Head of caudate nucleus (tissue), 42 donors: ENCODE data around the gene NYAP1.
"Not testable (repeated sequence)": the region's sequence is repeated elsewhere in the genome, so short reads cannot be mapped to it uniquely, and the experiment has no call there.

Experiments used
- DNase-seq, 42 donors: peaks; one replicate each; pipeline versions ENCODE4 v3.0.0 to v3.0.0-alpha.2; 2020 to 2021; ENCODE audit warnings: mixed read lengths in 7 of 42
- intact Hi-C: fragments of 100-400 bp; cut with DNase I; formaldehyde crosslinking; loops from one replicate; pipeline ENCODE4 v1.15.0; 2022

The NYAP1 gene

GRCh38 chr7:100452513-100452912, 31.2 kb upstream of the NYAP1 start:
- intact Hi-C loops = no loop called here

GRCh38 chr7:100453854-100454253, 29.9 kb upstream of the NYAP1 start:
- DNase-seq, intact Hi-C loops: not testable (repeated sequence)

More at GRCh38 chr7:100452513-100452912, 31.2 kb upstream of the NYAP1 start:
- no peak for DNase-seq

- intact Hi-C loops = no loop called here
- DNase-seq = no peak
Observed at GRCh38 chr7:100455206-100455605, 28.5 kb upstream of the NYAP1 start.

GRCh38 chr7:100456562-100456961, 27.2 kb upstream of the NYAP1 start:
- DNase-seq = no peak
- intact Hi-C loops = no loop called here

- DNase-seq = no peak
- intact Hi-C loops = no loop called here
Observed at GRCh38 chr7:100457033-100457432, 26.7 kb upstream of the NYAP1 start.

- DNase-seq = no peak
- intact Hi-C loops = no loop called here
Observed at GRCh38 chr7:100464210-100464660, 19.5 kb upstream of the NYAP1 start, which contains the start of gene SPACDR. SPACDR (minus strand) TSS chr7:100464260; CDS start chr7:100464025, 235 bp downstream.

- intact Hi-C loops = no loop called here
- no peak for DNase-seq
Observed at GRCh38 chr7:100464791-100465190, 18.9 kb upstream of the NYAP1 start.

GRCh38 chr7:100465299-100465698, 18.4 kb upstream of the NYAP1 start:
- no peak for DNase-seq
- intact Hi-C loops = no loop called here

GRCh38 chr7:100465702-100466311, 17.9 kb upstream of the NYAP1 start:
- intact Hi-C loops = loop anchor here (2.0 kb wide), 1 partner anchor 37 kb away; the partner anchor contains the start of genes MEPCE and ZCWPW1
- peak; percentile 79 to 97 (median 93) for DNase-seq

GRCh38 chr7:100466653-100467605, 16.8 kb upstream of the NYAP1 start:
- intact Hi-C loops = loop anchor here (2.0 kb wide), 1 partner anchor 38 kb away; the partner anchor contains the start of genes MEPCE and ZCWPW1
- peak in 5 of 42 donors; percentile 15 to 52 (median 25) for DNase-seq

- intact Hi-C loops = loop anchor here (2.0 kb wide), 2 partner anchors 15 to 39 kb away; partner anchors contain the start of genes MEPCE, NYAP1 and ZCWPW1
- DNase-seq = peak; percentile 91 to 99 (median 96)
Observed at GRCh38 chr7:100467638-100468373, 15.9 kb upstream of the NYAP1 start.

GRCh38 chr7:100469227-100470044, 14.3 kb upstream of the NYAP1 start:
- intact Hi-C loops = loop anchor here (2.0 to 10.0 kb wide), 2 partner anchors 13 to 215 kb away; partner anchors contain the start of gene NYAP1
- peak; percentile 77 to 98 (median 92) for DNase-seq

- no peak for DNase-seq
- intact Hi-C loops = loop anchor here (10.0 kb wide), 1 partner anchor 214 kb away; no protein-coding TSS in a partner anchor
Observed at GRCh38 chr7:100471021-100471420, 12.7 kb upstream of the NYAP1 start.

GRCh38 chr7:100472121-100472851, 11.4 kb upstream of the NYAP1 start:
- intact Hi-C loops = loop anchor here (10.0 kb wide), 1 partner anchor 213 kb away; no protein-coding TSS in a partner anchor
- DNase-seq = peak in 13 of 42 donors; percentile 22 to 73 (median 52)

GRCh38 chr7:100472854-100473499, 10.8 kb upstream of the NYAP1 start:
- DNase-seq = no peak
- intact Hi-C loops = loop anchor here (10.0 kb wide), 1 partner anchor 212 kb away; no protein-coding TSS in a partner anchor

GRCh38 chr7:100475549-100475948, 8.2 kb upstream of the NYAP1 start:
- intact Hi-C loops = loop anchor here (5.0 to 10.0 kb wide), 3 partner anchors 38 to 209 kb away; partner anchors contain the start of gene PPP1R35
- DNase-seq = peak in 3 of 42 donors; percentile 28 to 43 (median 38)
